Fibroblast of peridontal ligament (primary cell): ENCODE measurements around the gene BHLHE23.

Source experiments
- DNase-seq: peaks from one replicate; pipeline ENCODE4 v3.0.0-alpha.2; 2010; ENCODE audit errors: extremely low read depth

BHLHE23 gene

GRCh38 chr20:63006540-63007359, at the start of gene BHLHE23:
TSS of gene BHLHE23 (minus strand) at chr20:63006964. CDS start at chr20:63006774, 190 bp downstream.
- no peak for DNase-seq

- no peak for DNase-seq
Measured at GRCh38 chr20:63055575-63056235, 48.9 kb upstream of the BHLHE23 start.

GRCh38 chr20:63054681-63055240, 48.0 kb upstream of the BHLHE23 start:
- DNase-seq, result no peak

DNA sequence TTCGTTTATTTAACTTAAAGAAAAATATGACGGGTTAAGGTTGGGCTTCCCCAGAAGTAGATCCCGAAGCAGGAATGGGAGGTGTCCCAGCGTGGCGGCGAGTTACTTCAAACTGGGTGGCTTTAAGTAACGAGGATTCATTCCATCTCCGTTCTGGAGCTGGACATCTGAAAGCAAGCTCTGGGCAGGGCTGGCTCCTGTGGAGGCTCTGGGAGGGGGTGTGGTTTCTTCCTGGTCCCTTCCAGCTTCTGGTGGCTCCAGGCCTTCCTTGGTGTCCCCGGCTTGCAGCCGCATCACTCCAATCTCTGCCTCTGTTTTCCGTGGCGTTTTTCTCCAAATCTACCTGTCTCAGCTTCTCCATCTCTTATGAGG, 47.3 kb upstream of the BHLHE23 start:
- DNase-seq, result no peak

GRCh38 chr20:63053432-63054102, 46.8 kb upstream of the BHLHE23 start:
- DNase-seq, result no peak

DNA sequence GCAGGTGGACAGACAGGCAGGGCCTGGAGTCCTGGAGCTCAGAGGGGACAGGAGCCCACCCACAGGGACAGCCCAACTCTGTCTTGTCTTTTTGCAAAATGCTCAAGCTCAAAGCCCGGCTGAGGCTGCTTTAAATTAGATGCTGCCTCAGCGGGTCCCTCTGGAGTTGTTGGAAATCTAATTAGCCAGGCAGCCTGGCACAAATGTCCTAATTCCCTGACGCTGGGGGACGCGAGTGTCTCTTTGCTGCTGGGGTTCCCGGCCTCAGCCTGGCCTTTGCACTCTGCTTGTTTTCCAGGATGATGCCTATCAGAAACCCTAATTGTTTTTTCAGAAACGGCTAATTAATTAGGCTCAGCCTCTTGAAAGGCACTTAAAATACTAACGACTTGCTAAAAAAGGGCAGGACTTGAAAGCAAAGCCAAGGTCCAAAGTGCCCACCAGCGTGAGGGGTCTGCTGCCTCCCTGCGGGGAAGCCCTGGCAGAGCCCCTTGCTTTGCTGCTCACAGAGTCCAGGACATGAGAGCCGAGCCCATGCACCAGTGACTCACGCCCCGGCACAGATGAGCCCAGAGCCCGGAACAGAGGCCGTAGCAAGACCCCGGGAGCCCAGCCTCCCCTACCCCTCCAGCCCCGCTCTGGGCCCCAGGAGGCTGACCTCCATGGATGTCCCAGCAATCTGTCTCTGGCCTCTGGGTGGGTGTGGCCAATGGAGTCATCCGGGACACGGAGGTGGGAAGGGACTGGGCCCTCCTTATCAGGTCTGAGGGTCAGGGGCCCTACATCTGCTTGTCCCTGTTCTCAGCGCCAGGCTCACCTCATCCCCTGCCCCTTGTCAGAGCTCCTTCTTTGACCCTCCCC, 46.0 kb upstream of the BHLHE23 start:
- no peak for DNase-seq

DNA sequence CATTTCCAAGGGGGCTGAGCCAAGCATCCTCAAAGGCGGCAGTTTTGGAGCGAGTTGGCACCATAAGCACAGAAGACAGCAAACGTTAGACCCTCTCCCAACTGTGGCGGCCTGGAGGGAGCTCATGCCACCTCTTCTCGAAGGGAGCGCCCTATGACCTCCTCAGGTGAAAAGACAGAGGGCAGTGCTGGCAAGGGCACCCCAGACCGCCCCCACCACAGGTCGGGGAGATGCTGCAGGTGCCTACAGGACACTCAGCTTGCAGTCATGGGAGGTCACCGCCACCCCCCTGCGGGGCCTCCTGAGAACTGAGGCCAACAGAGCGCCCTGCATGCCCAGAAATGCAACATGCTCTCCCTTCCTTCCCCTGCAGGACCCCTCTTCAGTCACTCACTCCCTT, 45.1 kb upstream of the BHLHE23 start:
- no peak for DNase-seq

DNA sequence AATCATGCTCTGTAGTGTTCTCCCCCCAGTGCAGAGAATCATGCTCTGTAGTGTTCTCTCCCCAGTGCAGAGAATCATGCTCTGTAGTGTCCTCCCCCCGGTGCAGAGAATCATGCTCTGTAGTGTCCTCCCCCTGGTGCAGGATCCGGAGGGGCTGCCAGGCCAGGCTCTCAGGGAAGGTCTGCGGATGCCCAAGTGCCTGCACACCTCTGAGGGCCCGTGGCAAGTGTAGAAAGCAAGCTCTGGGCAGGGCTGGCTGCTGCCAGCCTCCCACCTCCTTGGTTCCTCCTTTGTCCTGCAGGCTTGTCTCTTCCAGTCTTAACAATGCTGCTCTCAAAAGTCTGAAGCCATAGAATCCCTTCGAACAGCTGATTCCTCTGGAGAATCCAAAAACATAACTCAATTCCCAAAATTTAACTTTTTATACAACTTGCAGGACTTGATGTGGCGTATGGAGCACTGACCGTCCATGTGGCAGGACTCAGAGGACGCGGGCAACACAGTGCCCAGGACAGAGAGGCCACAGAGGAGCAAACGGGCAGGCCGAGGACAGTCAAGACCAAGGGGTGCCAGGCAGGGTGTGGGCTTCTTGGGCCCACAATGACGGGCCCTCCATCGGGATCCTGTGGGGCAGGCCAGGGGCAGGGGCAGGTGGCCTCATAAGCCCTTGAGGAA, 44.6 kb upstream of the BHLHE23 start:
- no peak for DNase-seq

DNA sequence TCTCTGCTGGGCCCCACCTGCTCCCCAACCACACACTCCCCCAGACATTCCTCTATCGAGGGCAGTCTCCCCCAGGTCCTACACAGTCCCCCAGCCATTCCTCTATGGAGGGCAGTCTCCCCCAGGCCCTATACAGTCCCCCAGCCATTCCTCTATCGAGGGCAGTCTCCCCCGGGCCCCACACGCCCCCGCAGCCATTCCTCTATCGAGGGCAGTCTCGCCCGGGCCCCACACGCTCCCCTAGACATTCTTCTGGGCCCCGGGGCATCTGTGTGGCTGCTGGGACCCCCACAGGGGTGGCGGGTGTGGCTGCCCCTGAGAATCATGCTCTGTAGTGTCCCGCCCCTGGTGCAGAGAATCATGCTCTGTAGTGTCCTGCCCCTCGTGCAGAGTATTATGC, 43.6 kb upstream of the BHLHE23 start:
- DNase-seq, result no peak

- DNase-seq, result no peak
Measured at GRCh38 chr20:63049561-63050221, 42.9 kb upstream of the BHLHE23 start.

DNA sequence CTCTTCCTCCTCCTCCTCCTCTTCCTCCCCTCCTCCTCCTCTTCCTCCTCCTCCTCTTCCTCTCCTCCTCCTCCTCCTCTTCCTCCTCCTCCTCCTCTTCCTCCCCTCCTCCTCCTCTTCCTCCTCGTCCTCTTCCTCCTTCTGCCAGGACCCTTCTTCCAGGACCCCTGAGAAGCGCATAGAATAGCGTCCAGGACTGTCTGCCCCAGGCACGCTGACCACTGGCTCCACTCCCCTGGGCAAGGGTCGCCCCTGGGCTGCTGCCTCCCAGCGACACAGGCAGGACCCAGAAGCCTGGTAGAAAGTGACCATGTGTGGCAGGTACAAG, 42.4 kb upstream of the BHLHE23 start:
- DNase-seq, result no peak

DNA sequence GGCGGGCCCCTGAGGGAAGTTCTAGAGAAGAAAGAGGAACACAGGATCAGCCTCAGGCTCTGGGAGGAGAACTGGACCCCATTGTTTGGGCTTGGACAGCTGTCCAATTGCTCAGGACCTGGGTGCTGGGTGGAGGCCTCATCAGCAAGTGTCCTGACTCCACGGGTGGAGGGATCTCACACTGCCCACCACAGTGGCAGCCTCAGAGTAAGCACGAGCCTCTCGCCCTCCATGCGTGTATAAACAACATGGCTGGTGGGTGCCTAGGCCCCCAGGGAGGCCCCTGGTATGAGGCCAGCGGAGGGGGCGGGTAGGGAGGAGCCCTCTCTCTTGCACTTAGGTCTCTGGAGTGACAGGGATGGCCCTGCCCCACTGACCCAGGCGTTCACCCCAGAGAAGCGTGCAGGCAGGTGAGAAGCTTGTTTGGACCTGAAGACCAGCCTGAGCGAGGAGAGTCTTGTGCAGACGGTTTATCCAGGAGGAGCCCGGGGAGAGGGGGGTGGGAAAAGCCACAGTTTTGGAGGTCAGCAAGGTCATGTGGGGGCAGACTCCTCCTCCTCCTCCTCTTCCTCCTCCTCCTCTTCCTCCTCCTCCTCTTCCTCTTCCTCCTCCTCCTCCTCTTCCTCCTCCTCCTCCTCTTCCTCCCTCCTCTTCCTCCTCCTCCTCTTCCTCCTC, 41.9 kb upstream of the BHLHE23 start:
- DNase-seq, result no peak

DNA sequence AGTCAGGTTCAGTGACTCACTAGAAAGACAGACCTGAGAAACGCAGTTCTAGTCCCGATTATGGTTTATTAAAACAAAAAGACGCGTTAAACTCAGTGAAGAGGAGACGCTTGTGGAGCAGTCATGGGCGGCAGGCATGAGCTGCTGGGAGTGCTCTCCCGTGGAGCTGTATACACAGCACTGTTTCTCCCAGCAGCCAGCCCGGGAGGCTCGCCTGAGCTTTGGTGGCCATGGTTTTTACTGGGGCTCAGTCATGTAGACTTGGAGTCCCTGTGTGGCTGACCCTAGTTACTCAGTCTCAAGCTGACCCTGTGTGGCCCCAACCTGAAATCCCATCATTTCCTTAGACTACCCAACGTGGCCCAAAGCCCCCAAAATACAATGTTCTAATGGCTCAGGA, 41.2 kb upstream of the BHLHE23 start:
- no peak for DNase-seq

DNA sequence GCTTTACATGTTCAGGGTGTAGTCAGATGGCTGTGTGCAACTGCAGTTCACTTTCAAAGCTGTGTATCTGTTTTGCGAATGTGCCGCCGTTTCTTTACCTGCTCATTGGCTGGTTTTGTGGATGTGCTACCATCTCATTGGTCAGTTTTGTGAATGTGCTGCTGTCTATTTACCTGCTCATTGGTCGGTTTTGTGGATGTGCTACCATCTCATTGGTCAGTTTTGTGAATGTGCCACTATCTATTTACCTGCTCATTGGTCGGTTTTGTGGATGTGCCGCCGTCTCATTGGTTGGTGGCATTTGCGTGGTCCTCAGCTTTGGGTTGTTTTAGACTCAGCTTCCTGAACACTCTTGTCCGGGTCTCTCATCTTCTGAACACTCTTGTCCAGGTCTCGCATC, 40.5 kb upstream of the BHLHE23 start:
- no peak for DNase-seq

DNA sequence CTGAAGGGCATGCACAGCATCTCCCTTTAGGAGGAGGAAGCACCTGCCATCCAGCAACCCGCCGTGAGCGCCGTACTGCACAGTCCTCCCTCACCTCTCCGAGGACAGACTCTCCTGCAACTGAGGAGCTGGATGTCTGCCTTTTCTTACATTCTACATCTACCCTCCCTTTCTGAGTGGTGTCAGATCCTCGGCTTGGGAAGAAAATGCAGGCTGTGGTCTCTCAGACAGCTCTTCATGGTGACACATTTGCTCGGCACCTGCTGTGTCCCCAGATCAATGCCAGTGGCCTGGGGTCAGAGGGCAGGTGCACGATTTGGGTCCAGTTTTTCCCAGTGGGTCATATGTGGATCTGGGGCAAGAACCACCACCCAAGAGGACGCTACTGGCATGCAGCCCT, 40.1 kb upstream of the BHLHE23 start:
- DNase-seq, result no peak

DNA sequence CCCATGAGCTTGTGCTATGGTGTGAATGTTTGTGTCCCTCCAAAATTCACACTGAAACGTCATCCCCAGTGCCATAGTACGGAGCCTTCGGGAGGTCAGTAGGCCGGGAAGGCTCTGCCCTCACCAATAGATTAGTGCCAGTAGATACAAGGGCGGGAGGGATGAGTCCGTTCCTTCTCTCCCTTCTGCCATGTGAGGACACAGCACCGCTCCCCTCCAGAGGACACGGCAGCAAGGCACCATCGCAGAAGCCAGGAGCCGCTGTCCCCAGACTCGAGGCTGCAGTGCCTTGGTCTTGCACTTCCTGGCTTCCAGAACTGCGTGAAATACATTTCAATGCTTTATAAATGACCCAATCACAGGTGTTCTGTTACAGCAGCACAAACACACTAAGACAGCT, 39.2 kb upstream of the BHLHE23 start:
- DNase-seq, result no peak

- no peak for DNase-seq
Measured at GRCh38 chr20:63045401-63045800, 38.6 kb upstream of the BHLHE23 start.

- no peak for DNase-seq
Measured at GRCh38 chr20:63044605-63045004, 37.8 kb upstream of the BHLHE23 start.

GRCh38 chr20:63044204-63044600, 37.4 kb upstream of the BHLHE23 start:
- no peak for DNase-seq
